Body of pancreas (tissue), 4 donors: ENCODE measurements around the gene TSPAN14.

Experiments used
- POLR2A ChIP-seq, 3 donors: fragments of 450-650 bp; IDR thresholded peaks; one replicate each; pipeline ENCODE4 v1.6.1; 2016; ENCODE audit warnings: antibody characterized with exemption in 3 of 3, mild to moderate bottlenecking in 2 of 3
- TF ChIP-seq, protein P1 (sequence below), 7 experiments: fragments of 450-650 bp in 4 of 7; fragments of 200-600 bp in 3 of 7; sonication (generic) in 3 of 7; IDR thresholded peaks; one replicate each; pipeline ENCODE4 v1.5.1; 2016 to 2019; ENCODE audit warnings: antibody characterized with exemption in 7 of 7

GRCh38 chr10:80509403-80510161 is 55.5 kb downstream of the TSPAN14 start:
- TF ChIP-seq, protein P1, sequence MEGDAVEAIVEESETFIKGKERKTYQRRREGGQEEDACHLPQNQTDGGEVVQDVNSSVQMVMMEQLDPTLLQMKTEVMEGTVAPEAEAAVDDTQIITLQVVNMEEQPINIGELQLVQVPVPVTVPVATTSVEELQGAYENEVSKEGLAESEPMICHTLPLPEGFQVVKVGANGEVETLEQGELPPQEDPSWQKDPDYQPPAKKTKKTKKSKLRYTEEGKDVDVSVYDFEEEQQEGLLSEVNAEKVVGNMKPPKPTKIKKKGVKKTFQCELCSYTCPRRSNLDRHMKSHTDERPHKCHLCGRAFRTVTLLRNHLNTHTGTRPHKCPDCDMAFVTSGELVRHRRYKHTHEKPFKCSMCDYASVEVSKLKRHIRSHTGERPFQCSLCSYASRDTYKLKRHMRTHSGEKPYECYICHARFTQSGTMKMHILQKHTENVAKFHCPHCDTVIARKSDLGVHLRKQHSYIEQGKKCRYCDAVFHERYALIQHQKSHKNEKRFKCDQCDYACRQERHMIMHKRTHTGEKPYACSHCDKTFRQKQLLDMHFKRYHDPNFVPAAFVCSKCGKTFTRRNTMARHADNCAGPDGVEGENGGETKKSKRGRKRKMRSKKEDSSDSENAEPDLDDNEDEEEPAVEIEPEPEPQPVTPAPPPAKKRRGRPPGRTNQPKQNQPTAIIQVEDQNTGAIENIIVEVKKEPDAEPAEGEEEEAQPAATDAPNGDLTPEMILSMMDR (IDR thresholded peaks at IDR 0.05), result no peak
- no peak for TF ChIP-seq POLR2A (IDR thresholded peaks at IDR 0.05)
